Measurements from ENCODE around the gene HCFC1R1.
A peak's percentile ranks its signal among the peaks of the same experiment; 100 is the strongest.
"Not testable (repeated sequence)": the region's sequence is repeated elsewhere in the genome, so short reads cannot be mapped to it uniquely, and the experiment has no call there.

HCFC1R1 gene, protein sequence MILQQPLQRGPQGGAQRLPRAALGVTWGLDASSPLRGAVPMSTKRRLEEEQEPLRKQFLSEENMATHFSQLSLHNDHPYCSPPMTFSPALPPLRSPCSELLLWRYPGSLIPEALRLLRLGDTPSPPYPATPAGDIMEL

DNA sequence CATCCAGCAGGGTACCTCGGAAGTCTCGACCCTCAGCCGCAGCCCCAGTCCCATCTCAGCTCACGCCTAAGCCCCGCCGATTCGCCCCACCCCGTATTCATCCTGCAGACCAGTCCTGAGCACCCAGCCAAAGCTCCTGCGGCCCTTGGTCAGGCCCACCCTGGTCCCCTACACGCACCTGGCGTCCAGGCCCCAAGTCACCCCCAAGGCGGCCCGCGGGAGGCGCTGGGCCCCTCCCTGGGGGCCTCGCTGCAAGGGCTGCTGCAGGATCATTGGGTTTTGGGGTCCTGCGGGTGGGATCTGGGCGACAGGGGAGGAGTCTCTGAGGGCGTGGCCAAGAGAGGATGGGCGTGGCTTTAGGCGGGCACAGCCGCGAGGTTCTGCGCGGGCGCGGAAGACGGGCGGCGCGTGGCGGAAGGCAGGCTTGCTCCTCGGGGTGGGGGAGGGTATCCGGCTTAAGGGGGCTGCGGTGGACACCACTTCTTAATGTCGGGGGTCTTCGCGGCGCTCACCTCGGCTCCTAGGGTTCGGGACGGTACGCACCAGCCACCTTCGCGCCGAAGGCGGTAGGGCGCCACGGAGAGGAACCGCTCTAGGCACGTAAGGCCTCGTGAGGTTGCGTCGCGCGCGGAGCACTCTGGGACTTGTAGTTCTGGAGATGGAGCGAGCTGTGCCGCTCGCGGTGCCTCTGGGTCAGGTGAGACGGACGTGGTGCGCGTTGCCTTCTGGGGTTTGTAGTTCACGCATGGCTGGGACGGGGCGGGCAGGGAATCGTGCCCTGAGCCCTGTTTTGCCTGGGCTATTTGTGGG is at the start of gene HCFC1R1, which contains the start of gene THOC6:
HCFC1R1 (minus strand) TSS at position 274 of the 810 bp plus-strand sequence; CDS start at position 273, 1 bp downstream.
THOC6 (plus strand) TSS at position 367 of the 810 bp plus-strand sequence; CDS start at position 659, 292 bp downstream.
- DNase-seq (ENCODE audit: low read depth, low spot score) = peak; percentile 98

DNA sequence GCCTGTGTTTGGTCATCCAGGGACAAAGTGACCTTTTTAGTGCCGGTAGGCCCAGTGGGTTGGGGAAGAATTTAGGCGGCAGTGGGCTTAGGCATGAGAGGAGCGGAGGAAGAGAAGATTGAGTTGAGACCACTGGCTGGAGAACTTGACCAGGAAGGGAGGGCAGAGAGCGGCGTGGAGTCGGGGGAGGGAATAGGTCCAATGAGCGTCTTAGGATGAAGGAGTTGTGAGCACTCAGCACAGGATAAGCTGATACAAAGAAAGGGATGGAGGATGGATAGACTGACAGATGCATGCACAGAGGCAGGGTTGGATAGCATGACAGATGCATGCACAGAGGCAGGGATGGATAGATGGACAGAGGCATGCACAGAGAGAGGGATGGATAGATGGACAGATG is 49.7 kb upstream of the HCFC1R1 start:
- no peak for DNase-seq (ENCODE audit: low read depth, low spot score)

DNA sequence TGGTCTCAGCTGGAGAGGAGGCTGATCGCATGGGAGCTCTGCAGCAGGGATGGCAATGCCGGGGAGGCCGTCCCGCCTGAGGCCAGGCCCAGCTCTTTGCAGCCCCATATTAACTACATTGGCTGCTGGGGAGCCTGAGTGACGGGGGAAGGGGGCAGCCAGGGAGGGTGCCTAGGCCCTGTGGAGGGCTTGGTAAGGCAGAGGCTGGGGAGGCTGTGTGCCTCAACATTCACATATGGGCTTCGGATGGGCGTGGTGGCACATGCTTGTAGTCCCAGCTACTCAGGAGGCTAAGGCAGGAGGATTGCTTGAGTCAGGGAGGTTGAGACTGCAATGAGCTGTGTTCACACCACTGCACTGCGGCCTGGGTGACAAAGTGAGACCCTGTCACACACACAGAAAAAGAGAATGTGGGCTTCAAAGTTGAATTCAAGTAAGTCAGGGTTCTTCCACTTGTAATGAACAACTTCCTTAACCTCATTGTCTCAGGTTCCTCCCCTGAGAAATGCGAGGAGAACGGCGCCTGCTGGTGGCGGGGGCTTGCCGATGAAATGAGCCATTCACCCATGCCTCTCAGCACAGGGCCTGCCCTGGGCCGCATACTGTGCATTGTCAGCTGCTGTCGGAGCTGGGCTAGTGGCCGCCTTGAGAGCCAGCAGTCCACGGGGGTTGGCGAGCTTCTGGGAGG is 49.0 kb upstream of the HCFC1R1 start:
- DNase-seq (ENCODE audit: low read depth, low spot score) = not testable (repeated sequence)

GRCh38 chr16:3072148-3072547 is 48.4 kb upstream of the HCFC1R1 start:
- DNase-seq (ENCODE audit: low read depth, low spot score) = not testable (repeated sequence)

DNA sequence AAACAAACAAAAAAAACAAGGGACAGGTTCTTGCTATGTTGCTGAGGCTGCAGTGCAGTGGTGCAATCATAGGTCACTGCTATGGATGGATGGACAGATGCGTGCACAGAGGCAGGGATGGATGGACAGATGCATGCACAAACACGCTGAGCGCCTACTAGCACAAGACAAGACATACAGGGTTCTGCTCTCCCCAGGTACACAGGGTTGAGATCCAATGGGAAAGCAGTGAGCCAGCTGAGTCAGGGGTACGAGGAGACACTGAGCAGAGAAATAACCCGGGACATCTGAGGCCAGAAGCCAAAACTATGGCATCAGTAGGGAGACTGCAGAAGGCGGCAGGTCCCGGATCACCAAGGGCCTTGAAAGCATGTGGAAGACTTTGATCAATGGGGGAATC is 47.9 kb upstream of the HCFC1R1 start:
- no peak for DNase-seq (ENCODE audit: low read depth, low spot score)

- peak; percentile 64 for DNase-seq (ENCODE audit: low read depth, low spot score)
Measured at GRCh38 chr16:3070608-3071111, 46.9 kb upstream of the HCFC1R1 start.

- not testable (repeated sequence) for DNase-seq (ENCODE audit: low read depth, low spot score)
Measured at GRCh38 chr16:3069146-3069545, 45.4 kb upstream of the HCFC1R1 start.

DNA sequence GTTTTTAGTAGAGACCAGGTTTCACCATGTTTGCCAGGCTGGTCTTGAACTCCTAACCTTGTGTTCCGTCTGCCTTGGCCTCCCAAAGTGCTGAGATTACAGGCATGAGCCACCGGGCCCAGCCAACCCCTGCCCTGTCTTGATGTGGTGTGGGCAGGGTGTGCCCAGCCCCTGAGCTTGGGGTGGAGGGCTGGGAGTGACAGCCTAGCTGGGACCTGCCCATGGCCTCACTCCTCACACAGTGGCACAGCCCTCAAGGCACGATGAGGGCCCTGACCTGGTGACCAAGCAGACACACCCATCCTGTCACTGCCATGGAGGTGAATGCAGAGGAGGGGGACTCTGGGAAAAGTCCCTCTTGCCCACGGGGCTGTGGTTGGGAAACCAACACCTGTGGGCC is 44.7 kb upstream of the HCFC1R1 start:
- DNase-seq (ENCODE audit: low read depth, low spot score) = no peak

GRCh38 chr16:3066440-3066748 is 42.7 kb upstream of the HCFC1R1 start:
- no peak for DNase-seq (ENCODE audit: low read depth, low spot score)

DNA sequence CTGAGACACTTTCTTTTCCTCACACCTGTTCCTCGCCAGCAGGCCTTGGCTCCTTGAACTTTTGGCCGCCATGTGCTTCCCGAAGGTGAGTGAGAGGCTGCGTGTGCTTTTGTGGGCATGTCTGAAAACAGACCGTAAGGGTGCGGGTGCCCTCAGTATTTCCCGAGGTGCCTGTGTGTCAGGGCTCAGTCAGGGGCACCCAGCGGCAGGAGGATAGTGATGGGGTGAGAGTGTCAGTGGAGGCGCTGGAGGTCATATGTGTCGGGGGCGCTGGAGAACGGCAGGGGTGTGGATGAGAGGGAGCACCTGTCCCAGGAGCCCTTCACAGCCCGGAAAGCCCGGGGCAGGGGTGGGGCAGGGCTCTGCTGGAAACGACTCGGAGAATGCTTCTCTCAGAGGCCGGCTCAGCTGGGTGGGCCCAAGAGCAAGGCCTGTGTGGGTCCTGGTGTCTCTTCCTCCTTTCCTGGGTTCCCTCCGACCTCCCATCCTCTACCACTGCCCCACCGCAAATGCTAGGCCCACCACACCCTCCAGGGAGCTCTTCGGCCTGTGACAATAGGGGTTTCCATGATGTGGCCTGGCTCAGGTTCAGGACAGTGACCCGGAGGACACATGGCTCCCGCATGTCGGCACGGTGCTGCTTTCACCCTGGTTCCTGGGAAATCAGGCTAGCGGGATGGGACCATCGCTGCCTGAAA is 42.1 kb upstream of the HCFC1R1 start:
- DNase-seq (ENCODE audit: low read depth, low spot score) = peak; percentile 27

- DNase-seq (ENCODE audit: low read depth, low spot score) = peak; percentile 67
Measured at GRCh38 chr16:3065069-3065741, 41.5 kb upstream of the HCFC1R1 start, which contains the start of gene IL32. Gene IL32, plus strand, starts transcription at chr16:3065640. Its CDS starts 172 bp downstream, at chr16:3065812.

- no peak for DNase-seq (ENCODE audit: low read depth, low spot score)
Measured at GRCh38 chr16:3063625-3064386, 40.1 kb upstream of the HCFC1R1 start.

- DNase-seq (ENCODE audit: low read depth, low spot score) = no peak
Measured at GRCh38 chr16:3062553-3062952, 38.8 kb upstream of the HCFC1R1 start.

DNA sequence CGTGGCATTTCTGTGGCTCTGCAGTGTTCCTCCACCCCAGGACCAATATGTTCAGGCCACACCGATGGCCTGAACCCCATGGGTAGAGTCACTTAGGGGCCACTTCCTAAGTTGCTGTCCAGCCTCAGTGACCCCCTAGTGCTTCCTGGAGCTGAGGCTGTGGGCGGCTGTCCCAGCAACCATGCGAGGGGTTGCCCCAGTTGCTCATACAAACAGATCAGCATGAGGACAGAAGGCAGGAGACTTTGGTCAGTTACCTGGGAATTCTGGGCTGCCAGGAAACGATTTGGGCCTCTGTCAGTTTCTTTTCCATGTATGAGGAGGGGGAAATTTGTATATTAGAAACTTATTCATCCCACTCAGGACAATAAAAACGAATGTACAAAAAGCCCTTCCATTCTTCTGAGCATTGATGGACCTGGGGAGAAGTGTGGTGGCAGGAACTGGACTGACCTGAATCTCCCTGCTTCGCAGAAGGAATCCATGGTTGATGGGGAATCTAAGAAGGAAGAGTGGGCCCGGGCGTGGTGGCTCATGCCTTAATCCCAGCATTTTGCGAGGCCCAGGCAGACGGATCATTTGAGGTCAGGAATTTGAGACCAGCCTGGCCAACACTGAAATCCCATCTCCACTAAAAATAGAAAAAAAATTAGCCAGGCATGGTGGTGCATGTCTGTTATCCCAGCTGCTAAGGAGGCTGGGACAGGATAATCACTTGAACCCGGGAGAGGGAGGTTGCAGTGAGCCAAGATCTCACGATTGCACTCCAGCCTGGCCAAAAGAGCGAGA is 36.8 kb upstream of the HCFC1R1 start:
- DNase-seq (ENCODE audit: low read depth, low spot score) = no peak

DNA sequence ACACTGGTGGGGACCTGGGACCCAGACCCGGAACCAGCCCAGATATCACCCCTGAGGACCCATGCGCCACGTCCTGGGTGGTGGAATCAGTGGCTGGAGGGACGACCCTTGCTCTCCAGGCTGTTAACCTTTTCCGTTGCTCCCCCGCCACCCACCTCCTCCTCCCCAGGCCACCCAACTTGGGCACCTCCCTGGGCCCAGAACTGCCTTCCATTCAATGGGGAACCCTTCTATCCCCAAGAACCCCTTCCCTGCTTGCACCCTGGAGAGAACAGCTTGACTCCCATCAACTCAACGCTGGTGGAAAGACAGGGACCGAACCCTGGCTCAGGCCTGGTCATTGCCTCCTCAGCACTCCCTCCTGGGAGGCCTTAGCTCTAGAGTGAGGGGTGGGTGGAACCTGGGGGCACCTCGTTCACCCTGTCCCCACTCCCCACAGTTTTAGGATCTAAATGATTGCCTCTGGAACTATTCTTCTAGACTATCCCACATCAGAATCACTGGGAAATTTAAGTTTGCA is 36.0 kb upstream of the HCFC1R1 start:
- DNase-seq (ENCODE audit: low read depth, low spot score) = no peak

- peak; percentile 96 for DNase-seq (ENCODE audit: low read depth, low spot score)
Measured at GRCh38 chr16:3059041-3059722, 35.4 kb upstream of the HCFC1R1 start.

GRCh38 chr16:3058139-3059030 is 34.6 kb upstream of the HCFC1R1 start:
- DNase-seq (ENCODE audit: low read depth, low spot score) = no peak

Measured in ELF-1 (cell line).